Body of pancreas (tissue), 4 donors: ENCODE data around the gene SPRED1.

Experiments used
- POLR2A ChIP-seq, 3 donors: fragments of 450-650 bp; IDR thresholded peaks; one replicate each; pipeline ENCODE4 v1.6.1; 2016; ENCODE audit warnings: antibody characterized with exemption in 3 of 3, mild to moderate bottlenecking in 2 of 3
- TF ChIP-seq, protein P1 (sequence below), 7 experiments: fragments of 450-650 bp in 4 of 7; fragments of 200-600 bp in 3 of 7; sonication (generic) in 3 of 7; IDR thresholded peaks; one replicate each; pipeline ENCODE4 v1.5.1; 2016 to 2019; ENCODE audit warnings: antibody characterized with exemption in 7 of 7

DNA sequence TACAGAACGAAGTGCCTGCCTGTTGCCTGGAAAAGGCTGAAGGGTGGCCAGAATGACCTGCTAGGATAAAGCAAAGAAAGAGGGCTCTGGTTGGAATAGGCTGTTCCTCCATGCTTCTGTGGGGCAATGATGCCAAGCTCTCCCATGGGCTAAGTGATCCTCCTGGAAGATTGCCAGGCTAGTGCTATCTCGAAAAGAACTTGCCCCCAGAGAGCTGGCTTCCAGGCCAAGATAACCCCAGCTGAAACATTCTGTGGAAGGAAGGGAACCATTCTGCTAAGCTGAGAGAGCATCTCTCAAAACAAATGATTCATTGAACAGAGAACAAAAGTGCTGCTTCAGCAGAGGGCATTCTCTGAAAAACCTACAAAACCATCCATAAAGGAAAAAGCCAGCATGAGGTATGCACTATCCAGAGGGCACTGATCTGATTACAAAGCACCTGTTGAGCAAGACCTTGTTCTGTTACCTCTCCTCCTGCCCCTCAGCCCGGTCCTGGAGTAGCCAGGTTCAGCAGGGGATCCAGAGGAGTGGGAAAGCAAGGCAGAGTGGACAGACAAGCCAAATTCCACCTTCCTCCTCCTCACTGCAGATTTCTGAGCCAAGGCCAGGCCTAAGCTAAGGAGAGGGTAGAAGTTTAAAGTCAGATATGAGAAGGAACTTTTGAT, 31.9 kb upstream of the SPRED1 start:
- TF ChIP-seq, protein P1, sequence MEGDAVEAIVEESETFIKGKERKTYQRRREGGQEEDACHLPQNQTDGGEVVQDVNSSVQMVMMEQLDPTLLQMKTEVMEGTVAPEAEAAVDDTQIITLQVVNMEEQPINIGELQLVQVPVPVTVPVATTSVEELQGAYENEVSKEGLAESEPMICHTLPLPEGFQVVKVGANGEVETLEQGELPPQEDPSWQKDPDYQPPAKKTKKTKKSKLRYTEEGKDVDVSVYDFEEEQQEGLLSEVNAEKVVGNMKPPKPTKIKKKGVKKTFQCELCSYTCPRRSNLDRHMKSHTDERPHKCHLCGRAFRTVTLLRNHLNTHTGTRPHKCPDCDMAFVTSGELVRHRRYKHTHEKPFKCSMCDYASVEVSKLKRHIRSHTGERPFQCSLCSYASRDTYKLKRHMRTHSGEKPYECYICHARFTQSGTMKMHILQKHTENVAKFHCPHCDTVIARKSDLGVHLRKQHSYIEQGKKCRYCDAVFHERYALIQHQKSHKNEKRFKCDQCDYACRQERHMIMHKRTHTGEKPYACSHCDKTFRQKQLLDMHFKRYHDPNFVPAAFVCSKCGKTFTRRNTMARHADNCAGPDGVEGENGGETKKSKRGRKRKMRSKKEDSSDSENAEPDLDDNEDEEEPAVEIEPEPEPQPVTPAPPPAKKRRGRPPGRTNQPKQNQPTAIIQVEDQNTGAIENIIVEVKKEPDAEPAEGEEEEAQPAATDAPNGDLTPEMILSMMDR (IDR thresholded peaks at IDR 0.05), result no peak
- no peak for TF ChIP-seq POLR2A (IDR thresholded peaks at IDR 0.05)
